Ascending aorta (tissue), 2 donors: ENCODE data around the gene REST. TPM values are rescaled to one million over a fixed set of nuclear protein-coding genes. Genes with fewer than 3 reads are reported as not detected.

Experiments used
- DNase-seq, 2 donors: peaks; one replicate each; pipeline ENCODE4 v3.0.0-alpha.2; 2019; ENCODE audit warnings: low spot score in 2 of 2
- H3K27ac ChIP-seq, 2 donors: fragments of 200-600 bp; sonication (generic); one replicate each; pipeline ENCODE4 v1.5.1; 2016 to 2017; ENCODE audit warnings: mild to moderate bottlenecking in 1 of 2
- H3K27me3 ChIP-seq: fragments of 200-600 bp; sonication (generic); one replicate; pipeline ENCODE4 v1.5.1; 2017
- H3K36me3 ChIP-seq, 2 donors: fragments of 200-600 bp; sonication (generic); one replicate each; pipeline ENCODE4 v1.5.1; 2016
- H3K4me1 ChIP-seq, 2 donors: fragments of 200-600 bp; sonication (generic); one replicate each; pipeline ENCODE4 v1.5.1; 2016 to 2017; ENCODE audit warnings: mild to moderate bottlenecking in 1 of 2
- H3K4me3 ChIP-seq, 2 donors: fragments of 200-600 bp; sonication (generic); one replicate each; pipeline ENCODE4 v1.5.1; 2016 to 2017; ENCODE audit warnings: mild to moderate bottlenecking in 1 of 2
- H3K9me3 ChIP-seq, 2 donors: fragments of 200-600 bp; sonication (generic); one replicate each; pipeline ENCODE4 v1.5.1; 2016
- intact Hi-C: fragments of 100-400 bp; cut with DNase I; formaldehyde crosslinking; loops from one replicate; pipeline ENCODE4 v1.15.1; 2023
- total RNA-seq: library from RNA; depleted of rRNA; stranded (reverse); fragments of >200 nt; gene quantifications from one replicate; pipeline ENCODE4 v1.1.0, GENCODE V29; 2016
- TF ChIP-seq, protein P1 (sequence below), 3 experiments: fragments of 200-600 bp in 2 of 3; fragments of 450-650 bp in 1 of 3; sonication (generic) in 2 of 3; IDR thresholded peaks; one replicate each; pipeline ENCODE4 v1.5.1; 2016 to 2019; ENCODE audit warnings: antibody characterized with exemption in 3 of 3, mild to moderate bottlenecking in 1 of 3, moderate library complexity in 1 of 3

The REST gene, protein sequence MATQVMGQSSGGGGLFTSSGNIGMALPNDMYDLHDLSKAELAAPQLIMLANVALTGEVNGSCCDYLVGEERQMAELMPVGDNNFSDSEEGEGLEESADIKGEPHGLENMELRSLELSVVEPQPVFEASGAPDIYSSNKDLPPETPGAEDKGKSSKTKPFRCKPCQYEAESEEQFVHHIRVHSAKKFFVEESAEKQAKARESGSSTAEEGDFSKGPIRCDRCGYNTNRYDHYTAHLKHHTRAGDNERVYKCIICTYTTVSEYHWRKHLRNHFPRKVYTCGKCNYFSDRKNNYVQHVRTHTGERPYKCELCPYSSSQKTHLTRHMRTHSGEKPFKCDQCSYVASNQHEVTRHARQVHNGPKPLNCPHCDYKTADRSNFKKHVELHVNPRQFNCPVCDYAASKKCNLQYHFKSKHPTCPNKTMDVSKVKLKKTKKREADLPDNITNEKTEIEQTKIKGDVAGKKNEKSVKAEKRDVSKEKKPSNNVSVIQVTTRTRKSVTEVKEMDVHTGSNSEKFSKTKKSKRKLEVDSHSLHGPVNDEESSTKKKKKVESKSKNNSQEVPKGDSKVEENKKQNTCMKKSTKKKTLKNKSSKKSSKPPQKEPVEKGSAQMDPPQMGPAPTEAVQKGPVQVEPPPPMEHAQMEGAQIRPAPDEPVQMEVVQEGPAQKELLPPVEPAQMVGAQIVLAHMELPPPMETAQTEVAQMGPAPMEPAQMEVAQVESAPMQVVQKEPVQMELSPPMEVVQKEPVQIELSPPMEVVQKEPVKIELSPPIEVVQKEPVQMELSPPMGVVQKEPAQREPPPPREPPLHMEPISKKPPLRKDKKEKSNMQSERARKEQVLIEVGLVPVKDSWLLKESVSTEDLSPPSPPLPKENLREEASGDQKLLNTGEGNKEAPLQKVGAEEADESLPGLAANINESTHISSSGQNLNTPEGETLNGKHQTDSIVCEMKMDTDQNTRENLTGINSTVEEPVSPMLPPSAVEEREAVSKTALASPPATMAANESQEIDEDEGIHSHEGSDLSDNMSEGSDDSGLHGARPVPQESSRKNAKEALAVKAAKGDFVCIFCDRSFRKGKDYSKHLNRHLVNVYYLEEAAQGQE
- 86.5 TPM for total RNA-seq

DNA sequence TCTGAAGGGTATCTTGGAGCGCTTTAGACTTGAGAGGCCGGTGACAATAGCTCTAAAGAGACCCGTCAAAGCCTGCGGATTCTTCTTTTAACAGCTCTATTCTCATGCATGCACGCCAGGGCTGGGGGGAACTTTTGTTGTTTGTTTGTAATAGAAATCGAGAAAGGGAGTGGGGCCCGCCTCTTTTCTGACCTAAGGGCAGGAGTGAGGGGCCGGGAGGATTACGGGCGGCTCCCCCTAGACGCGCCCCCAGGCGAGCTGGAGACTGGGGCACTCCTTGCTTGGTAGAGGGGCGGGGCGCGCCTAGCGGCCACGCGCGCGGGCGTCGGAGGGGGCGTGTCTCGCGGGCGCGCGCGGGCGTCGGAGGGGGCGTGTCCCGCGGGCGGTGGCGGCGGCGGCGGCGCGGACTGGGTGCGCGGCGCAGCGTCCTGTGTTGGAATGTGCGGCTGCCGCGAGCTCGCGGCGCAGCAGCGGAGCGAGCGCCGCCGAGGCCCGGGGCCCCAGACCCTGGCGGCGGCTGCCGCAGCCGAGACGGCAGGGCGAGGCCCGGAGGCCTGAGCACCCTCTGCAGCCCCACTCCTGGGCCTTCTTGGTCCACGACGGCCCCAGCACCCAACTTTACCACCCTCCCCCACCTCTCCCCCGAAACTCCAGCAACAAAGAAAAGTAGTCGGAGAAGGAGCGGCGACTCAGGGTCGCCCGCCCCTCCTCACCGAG, at the start of gene REST:
Gene REST, plus strand, starts transcription at position 412 of the 717 bp plus-strand sequence. CDS start 2,739 bp downstream, outside the sequence.
- Histone ChIP-seq H3K27ac (peak within 1 kb of the TSS; percentile 81 to 88), H3K36me3 (no peaks in the 10 kb centered on the region), H3K9me3 (no peaks in the 10 kb centered on the region), H3K4me3 (peak within 1 kb of the TSS; percentile 92 to 94), H3K27me3 (no peaks in the 10 kb centered on the region), H3K4me1 (peaks cover 0 to 12% of the 10 kb centered on the region in 2 donors)
- peak in 1 of 2 donors; percentile 88 for DNase-seq
- intact Hi-C loops = loop anchor here (1.0 to 10.0 kb wide), 7 partner anchors 51 to 505 kb away; partner anchors contain the start of genes IGFBP7, NOA1, PAICS and PPAT
- TF ChIP-seq, protein P1, sequence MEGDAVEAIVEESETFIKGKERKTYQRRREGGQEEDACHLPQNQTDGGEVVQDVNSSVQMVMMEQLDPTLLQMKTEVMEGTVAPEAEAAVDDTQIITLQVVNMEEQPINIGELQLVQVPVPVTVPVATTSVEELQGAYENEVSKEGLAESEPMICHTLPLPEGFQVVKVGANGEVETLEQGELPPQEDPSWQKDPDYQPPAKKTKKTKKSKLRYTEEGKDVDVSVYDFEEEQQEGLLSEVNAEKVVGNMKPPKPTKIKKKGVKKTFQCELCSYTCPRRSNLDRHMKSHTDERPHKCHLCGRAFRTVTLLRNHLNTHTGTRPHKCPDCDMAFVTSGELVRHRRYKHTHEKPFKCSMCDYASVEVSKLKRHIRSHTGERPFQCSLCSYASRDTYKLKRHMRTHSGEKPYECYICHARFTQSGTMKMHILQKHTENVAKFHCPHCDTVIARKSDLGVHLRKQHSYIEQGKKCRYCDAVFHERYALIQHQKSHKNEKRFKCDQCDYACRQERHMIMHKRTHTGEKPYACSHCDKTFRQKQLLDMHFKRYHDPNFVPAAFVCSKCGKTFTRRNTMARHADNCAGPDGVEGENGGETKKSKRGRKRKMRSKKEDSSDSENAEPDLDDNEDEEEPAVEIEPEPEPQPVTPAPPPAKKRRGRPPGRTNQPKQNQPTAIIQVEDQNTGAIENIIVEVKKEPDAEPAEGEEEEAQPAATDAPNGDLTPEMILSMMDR (IDR thresholded peaks at IDR 0.05) = no peak

DNA sequence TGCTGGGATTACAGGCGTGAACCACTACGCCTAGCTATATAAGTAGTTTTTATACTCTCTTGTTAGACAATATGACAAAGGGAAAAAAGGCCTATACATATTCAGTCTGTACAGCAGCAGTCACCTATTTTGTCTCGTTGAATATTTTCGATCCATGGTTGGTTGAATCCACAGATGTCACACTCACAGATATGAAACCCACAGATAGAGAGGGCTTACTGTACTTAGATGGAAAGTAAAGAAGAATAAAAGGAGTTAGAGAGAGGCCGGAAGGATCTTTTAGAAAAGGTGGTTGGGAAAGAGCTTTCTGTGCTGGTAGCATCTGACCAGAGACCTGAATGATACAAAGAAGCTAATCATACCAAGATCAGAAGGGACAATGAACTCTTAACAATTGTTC, 47.9 kb upstream of the REST start:
- no peak overlapping the region for H3K27ac ChIP-seq
- TF ChIP-seq, protein P1 (IDR thresholded peaks at IDR 0.05) = no peak
- intact Hi-C loops = no loop called here
- no peaks in the 10 kb centered on the region for H3K36me3 ChIP-seq
- H3K9me3 ChIP-seq = no peaks in the 10 kb centered on the region
- H3K4me3 ChIP-seq = no peak overlapping the region
- DNase-seq = no peak
- H3K27me3 ChIP-seq = no peaks in the 10 kb centered on the region
- no peaks in the 10 kb centered on the region for H3K4me1 ChIP-seq

DNA sequence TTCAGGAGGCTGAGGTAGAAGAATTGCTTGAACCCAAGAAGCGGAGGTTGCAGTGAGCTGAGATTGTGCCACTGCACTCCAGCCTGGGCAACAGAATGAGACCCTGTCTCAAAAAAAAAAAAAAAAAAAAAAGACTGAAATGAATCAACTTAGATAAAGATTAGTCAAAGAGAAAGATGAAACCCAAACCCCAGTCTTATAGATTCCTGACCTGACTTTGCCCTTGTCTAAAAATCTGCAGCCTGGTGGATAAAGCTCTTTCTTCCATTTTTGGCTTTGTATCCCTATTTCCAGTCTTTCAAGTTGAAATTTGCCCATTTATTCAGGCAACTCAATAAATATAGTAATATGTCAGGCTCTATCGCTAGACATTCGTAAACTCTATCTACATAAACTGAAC, 46.9 kb upstream of the REST start:
- Histone ChIP-seq H3K27ac (no peak overlapping the region), H3K4me3 (no peak overlapping the region), H3K27me3 (no peaks in the 10 kb centered on the region), H3K36me3 (no peaks in the 10 kb centered on the region), H3K9me3 (no peaks in the 10 kb centered on the region), H3K4me1 (no peaks in the 10 kb centered on the region)
- intact Hi-C loops = no loop called here
- DNase-seq = no peak
- TF ChIP-seq, protein P1 (IDR thresholded peaks at IDR 0.05) = no peak

DNA sequence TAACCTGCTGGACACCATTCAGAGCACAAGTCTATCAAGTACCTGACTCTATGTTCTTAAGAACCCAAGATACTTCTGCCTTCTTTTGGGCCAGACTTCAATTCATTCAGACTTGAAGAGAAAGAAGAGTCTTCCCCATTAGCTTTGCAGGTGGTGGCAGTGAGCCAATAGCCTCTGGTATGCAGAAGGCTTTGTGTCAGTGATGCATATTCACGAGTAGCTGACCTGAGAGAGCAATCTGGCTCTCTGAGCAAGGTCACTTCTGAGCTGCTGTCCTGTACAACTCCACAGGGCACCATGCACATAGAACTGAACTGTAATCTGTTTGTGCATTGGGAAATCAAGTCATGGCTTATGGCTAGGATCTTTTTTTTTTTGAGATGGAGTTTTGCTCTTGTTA, 46.3 kb upstream of the REST start:
- intact Hi-C loops = no loop called here
- Histone ChIP-seq H3K36me3 (no peaks in the 10 kb centered on the region), H3K4me1 (no peaks in the 10 kb centered on the region), H3K4me3 (no peak overlapping the region), H3K27ac (no peak overlapping the region), H3K9me3 (no peaks in the 10 kb centered on the region), H3K27me3 (no peaks in the 10 kb centered on the region)
- DNase-seq = no peak
- TF ChIP-seq, protein P1 (IDR thresholded peaks at IDR 0.05) = no peak
